GM21381 (cell line): Measurements from ENCODE around the gene GRAPL.
"Not testable (repeated sequence)": the region's sequence is repeated elsewhere in the genome, so short reads cannot be mapped to it uniquely, and the experiment has no call there.

Experiments used
- ATAC-seq: cut with Tn5 transposase; IDR thresholded peaks from one replicate; pipeline ENCODE4 v1.9.1; 2021; ENCODE audit warnings: mild to moderate bottlenecking, moderate library complexity; ENCODE audit not compliant: unreplicated experiment

Gene GRAPL

DNA sequence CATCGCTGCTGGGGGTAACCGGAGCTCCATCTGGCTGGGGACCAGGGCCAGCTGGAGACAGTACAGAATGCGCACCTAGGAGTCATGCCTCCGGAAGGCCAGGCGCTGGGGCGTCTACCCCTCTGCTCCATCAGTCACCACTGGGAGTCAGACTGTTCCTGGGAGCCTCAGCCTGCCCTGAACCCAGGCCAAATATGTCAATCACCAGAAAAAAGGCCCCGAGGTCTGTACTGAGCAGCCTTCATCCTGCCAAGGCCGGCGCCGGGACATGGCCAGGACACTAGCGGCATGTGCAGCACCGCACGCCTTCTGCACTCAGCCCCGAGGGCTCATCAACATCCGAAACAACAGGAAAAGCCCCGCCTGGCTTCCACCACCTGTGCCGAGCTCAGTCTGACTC is 8.7 kb downstream of the GRAPL start:
- ATAC-seq, result not testable (repeated sequence)

DNA sequence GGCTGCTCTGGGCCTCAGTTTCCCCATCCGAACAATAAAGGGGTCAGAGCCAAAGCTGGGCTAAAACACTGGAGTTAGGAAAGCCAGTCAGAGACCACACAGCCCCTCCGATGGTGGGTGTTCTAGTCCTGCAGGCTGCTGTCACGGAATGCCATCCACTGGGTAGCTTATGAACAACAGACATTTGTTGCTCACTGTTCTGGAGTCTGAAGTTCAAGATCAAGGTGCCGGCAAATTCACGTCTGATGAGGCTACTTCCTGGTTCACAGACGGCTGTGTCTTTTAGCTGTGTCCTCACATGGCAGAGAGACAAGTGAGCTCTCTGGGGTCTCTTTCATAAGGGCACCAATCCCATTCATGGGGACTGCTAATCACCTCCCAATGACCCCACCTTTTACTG is 9.2 kb downstream of the GRAPL start:
- not testable (repeated sequence) for ATAC-seq

DNA sequence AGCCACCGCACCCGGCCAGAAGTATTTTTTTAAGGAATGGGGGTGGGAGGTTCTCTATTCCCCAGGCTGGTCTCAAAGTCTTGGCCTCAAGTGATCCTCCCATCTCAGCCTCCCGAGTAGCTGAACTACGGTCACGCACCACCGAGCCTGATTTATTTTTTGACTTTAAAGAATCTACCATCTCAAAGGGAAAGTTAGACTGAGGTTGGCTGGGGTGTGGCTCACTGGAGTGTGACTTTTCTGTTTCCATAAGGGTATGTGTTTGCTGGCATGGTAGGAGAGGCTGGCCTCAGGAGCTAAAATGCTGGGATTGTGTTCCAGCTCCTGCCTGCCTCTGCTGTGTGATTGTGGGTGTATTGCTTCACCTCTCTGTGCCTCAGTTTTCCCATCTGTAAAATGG is 10.6 kb downstream of the GRAPL start:
- ATAC-seq, result peak; percentile 21

DNA sequence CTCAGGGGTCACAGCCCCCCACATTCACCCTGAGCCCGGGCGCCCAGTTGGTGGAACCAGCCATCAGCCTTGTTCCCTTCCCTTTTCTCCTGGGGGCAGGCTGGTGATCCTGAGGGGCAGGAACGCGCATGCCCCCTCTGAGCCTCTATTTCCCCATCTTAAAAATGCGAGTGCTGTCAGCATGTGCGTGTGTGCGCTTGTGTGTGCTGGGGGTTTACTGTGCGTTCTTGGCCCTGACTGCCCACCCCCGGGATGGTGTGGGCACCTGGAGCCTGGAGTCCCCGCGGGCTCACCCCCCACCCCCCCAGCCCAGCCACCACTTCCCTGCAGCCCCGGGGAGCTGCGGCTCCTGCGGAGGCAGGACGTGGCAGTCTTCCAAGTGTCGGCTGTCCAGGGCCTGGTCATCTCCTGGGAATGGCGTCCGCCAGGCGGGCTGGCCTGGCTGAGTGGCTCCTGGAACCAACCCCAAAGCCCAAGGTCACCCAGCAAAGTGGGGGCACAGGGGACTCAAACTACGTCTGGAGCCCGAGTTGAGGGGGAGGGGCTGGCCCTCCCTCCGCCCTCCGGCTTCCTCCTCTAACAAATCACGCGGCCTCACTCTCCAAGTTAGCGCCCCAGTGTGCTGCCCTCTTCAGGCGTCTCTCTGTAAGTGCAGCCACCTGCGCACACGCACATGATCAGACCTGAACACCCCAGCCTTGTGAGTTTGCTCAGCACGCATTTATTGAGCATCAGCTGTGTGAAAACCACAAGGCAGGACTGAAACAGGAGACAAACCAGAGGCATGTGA is 14.2 kb downstream of the GRAPL start:
- ATAC-seq, result not testable (repeated sequence)

DNA sequence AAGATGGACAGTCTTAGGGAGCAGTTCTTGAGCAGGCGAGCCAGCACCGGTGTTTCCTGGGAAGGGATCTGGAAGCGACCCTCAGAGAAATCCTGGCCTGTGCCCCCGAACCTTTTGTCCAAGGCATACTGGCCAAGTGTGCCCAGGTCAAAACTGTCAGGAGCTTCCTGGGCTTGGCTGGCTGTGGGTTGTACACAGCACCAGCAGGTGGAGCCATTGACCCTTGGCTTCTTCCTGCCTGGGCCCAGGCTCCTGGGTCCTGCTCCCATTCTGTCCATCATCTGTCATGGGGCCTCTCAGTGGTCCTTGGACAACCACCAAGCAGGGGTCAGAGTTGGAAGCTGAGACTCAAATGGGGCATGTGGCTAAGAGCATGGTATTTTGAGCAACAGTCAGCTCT is 15.0 kb downstream of the GRAPL start:
- not testable (repeated sequence) for ATAC-seq

DNA sequence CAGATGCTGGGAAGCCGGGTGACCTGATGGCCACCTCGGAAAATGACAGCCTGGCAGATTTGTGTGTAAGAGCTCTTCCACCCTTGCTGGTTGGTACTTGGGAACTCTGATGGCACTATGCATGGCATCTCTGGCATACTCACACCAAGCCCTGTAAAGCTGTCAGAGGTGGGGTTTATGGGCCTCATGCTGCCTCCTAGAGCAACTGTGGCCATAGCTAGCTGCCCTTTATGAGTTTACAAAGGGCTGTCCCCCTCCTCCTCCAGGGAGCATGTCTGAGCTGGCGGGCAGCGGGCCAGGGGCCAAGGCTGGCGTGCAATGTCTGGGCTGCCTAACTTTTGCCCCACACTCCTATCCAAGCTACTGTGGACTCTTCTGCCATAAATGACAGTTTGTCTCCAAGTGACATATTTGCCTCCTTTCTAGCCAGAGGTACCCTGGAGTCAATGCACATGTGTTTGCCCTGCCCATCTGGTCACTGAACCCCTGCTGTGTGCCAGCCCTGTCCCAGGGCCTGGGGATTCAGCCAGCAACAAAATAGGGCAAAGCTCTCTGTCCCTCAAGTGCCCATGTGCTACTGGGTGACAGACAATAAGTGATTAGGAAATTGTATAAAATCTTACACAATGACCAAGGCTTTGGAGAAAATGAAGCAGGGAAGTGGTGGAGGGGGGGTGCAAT is 15.8 kb downstream of the GRAPL start:
- not testable (repeated sequence) for ATAC-seq

DNA sequence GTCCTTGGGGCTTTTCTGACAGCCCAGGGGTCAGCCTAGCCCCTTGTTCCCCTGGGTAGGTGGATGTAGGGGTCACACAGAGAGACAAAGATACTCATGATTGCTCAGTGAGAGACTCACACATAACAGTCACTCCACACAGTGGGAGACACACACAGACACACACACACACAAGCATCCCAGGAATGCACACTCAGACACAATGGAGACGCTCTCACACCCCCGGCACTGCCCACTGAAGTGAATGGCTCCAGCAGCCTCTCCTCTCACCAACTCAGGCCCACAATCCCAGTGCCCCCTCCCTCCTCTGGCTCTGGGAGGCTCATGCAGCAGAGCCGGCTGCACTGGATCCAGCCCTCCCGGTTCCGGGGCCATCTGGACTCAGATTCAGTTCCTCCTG is 17.0 kb downstream of the GRAPL start:
- ATAC-seq, result not testable (repeated sequence)

DNA sequence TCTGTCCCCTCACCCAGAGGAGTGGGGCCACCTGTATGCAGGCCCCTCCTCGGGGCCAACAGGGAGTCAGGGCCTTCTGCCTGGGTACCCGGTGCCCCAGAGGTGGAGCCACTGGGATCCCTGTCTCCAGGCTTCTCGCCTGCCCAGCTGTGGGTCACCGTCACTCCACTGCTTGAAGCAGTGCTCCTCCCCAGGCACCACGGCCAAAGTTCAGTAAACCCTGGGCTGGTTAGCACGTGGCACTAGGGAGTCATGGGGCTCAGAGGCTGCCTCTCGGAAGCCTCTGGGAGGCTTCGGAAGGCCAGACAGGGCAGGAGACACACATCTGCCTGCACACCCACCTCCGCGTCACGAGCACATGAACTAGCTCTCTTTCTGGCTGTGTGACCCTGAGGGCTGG is 18.1 kb downstream of the GRAPL start:
- not testable (repeated sequence) for ATAC-seq

DNA sequence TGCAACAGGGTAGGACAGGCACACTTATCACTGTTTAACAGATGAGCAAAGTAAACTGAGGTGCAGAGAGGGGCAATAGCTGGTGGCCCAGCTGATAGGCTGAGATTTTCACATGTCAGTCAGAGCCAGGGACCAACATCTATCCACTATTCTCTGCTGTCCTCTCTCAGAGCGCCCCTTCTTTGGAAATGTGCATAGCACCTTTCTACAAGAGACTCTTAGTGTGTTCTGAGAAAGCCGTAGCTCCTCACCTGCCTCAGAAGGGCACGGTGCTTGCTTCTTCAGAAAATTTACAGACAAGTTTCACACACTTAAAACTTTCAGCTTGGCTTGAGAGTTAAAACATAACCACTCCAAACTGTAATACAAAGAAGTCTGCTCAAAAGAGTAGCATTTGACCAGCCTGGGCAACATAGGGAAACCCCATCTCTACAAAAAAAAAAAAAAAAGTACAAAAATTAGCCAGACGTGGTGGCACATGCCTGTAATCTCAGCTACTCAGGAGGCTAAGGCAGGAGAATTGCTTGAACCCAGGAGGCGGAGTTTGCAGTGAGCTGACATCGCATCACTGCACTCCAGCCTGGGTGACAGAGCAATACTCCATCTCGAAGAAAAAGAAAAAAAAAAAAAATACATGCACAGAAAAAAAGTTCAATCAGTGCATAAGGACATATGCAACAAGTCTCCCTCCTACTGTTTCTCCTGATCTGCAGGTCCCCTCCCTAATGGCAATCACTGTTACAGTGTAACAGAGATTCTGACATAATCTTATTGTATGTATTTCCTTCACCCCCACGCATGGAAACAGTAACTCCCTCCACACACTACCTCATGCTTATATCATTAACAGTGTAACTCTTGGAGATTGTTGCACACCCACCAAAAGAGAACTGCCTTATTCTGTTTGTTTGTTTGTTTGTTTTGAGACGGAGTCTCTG is 23.6 kb downstream of the GRAPL start:
- ATAC-seq, result not testable (repeated sequence)

DNA sequence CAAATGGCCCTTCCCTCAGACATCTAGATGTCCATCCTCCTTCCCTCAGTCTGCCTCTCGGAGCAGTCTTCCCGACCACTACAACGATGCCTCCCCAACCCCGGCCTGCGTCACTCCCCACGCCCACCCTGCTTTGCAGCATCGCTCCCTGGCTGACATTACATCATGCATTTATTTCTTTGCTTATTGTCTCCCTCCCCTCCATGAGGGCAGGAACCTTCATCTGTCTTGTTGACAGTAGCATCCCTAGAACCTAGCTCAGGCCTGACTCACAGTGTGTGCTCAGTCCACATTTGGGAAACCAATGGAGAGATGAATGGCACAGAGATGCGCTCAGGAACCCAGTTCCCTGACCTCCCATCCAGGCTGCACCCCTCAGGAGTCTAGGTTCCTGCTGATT is 30.2 kb downstream of the GRAPL start:
- not testable (repeated sequence) for ATAC-seq

DNA sequence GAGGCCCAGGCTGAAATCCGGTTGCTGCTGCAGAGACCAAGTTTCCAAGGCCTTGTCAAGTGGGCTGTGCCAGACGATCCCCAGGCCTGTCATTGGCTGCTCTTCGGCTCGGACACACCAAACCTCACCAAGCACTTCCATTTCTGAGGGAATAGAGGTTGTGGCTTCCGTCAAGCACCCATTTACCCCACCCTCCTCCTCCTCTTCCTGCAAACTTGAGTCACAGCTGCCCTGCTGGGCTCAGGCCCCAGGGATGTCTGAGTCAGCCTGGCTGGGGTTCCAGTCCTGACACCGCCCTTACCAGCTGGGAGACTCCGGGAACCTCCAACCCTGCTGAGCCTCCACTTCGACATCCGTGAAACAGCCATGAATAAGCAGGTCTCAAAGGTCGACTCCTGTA is 31.1 kb downstream of the GRAPL start:
- ATAC-seq, result not testable (repeated sequence)

DNA sequence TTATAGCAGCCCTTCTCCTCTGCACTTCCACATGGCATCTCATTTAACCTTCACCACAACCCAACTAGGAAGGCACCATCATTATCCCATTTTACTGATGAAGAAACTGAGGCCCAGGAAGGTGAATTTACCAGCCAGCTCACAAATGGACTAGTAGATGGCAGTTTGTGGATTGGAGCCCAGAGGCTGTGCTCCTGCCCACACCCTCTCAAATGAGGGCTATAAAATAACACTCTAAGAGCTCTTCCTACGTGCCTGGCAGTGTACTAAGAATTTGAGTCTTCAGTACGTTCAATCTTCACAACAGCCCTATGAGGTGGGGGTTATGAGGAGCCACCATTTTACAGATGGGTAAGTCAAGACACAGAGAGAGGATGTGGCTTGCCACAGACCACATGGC is 31.5 kb downstream of the GRAPL start:
- ATAC-seq, result not testable (repeated sequence)

DNA sequence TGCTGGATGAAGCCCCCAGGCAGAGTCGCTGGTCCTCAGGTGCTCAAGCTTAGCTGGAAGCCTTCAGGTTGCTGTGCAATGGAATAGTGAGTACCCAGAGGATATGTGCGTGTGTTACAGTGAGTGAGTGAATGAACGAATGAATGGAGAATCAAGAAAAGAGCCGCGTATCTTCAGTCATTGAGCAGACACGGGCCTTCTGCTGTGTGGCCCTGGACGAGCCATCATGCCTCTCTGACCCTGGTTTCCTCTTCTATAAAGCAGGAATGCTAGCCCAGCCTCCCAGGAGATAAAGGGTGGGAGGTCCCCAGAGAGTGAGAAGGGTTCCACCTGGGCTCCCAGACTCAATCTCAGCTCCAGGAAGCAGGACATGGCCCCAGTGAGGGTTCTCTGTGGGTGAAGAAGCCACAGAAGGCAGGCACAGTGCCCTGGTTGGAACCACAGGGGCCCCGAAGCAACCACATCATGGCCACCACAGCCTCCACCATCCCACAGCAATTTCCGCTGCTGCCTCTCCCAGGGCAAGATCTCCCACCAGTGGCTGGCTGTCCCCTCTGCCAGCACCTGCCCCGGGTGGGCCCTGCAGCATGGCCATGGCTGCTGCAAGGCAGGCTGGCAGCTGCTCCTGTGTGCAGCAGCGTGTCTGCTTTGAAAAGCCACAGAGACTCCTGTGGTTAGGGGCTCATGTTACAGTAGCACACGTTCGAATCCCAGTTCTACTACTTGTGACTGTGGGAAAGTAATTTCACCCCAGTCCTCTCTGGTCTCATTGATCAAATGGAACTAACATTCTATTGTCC is 34.1 kb downstream of the GRAPL start:
- ATAC-seq, result not testable (repeated sequence)

DNA sequence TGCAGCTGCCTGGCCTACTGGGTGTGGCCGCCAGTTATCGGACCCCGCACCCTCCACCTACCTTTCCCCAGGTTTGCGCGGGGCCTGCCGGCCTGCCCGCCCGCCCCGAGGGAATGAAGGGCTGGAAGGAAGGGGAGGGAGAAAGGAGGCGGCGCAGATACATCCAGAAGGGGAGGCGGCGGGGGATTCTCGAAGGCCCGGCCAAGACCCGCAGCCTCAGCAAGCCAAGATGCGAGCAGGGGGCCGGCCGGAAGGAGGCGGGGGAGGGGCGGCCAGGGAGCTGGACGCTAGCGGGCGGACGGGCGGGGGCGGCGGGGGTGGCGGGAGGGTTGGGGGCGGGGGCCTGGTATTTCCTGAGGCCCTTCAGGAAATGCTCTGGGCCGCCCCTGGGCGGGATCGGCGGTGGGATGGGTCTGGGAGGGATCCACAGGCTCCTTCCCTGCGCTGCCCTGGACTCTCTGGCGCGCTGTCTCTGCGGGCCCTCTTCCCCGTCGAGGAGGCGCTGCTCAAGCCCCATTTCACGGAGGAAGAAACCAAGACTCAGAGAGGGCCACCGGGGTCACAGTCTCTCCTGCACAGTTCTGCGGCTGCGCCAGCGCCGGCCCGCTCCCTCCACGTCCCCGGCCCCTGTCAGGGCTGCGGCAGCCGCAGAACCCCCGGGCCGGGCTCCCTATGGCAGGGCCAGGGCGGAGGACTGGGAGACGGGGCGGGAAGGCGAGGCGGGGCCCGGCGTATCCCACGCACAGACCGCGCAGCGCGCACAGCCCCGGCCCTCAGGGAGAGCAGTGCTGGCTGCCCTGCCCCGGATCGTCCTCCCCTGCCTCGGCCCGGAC is 35.2 kb downstream of the GRAPL start:
- not testable (repeated sequence) for ATAC-seq

DNA sequence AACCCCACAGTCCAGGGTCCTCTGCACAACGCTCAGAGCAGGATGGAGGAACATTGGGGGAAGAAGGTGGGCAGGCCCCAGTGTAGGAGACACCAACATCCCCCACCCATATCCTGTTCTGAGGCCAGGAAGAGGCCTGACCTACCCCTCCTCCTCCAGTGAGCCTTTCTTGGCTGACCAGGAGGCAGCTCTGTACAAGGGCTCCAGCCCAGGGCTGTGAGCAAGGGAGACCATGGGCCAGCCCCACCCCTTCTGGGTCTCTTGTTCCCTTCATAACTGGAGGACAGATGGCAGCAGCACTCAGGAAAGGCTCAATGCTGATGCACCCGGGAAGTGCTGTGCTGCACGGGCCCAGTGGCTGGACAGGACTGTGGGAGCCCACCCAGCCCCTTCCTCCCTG is 47.0 kb downstream of the GRAPL start:
- ATAC-seq, result not testable (repeated sequence)

DNA sequence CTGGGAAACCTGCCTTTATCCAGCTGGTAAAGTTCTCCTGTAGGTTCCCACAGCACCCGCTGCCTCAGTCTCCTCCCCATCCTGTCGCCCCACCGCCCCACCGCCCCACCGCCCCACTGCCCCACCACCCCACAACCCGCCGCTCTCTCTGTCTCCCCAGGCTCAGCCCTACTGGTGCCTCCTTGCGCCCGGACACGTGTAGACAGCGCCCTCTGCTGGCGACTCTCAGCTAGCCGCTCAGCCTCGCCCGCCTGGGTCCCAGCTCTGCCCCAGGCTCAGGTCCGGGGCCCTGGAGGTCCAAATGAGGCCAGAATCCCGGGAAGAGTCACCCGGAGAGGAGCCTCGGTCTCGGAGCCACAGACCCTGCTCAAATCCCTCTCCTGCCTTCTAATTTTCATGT is 48.0 kb downstream of the GRAPL start:
- not testable (repeated sequence) for ATAC-seq

DNA sequence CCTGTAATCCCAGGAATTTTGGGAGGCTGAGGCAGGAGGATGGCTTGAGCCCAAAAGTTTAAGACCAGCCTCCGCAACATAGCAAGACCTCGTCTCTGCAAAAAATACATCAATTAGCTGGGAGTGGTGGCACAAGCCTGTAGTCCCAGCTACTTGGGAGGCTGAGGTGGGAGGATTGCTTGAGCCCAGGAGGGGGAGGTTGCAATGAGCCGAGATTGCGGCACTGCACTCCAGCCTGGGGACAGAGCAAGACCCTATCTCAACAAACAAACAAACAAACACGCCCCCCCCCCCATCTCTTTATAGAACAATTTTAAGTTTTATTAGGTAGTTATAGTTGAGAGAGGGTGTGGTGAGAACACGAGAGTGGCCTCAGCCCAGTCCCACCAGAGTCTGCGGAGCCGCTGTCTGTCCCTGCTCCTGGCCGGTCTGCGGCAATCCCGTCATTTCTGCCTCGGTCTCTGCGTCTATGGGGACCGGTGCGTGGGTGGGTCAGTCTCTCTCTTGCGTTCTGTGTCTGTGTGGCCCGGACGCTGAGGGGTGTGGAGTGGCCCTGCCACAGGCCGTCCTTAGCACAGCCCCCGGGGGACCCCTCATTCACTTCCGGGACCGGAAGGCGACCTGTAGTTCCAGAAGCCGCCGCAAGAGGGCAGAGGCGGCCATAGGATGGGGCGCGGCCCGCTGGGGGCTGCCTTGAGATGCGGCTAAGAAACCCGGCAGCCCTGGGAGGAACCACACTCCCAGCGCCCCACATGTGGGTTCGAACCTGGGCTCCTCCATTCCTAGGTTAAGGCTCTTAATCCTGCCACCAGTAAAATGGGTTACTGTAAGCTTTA is 53.9 kb downstream of the GRAPL start:
- not testable (repeated sequence) for ATAC-seq
